ENCODE data around the gene ASPHD2. TPM values are rescaled to one million over a fixed set of nuclear protein-coding genes. Genes with fewer than 3 reads are reported as not detected.

The ASPHD2 gene
- total RNA-seq, 3 donors from 2014 or later: 0.59 to 1.3 (median 0.64) TPM

GRCh38 chr22:26414347-26414746, 14.7 kb upstream of the ASPHD2 start:
- H3K9me3 ChIP-seq: no peaks in the 10 kb centered on the region
- no peaks in the 10 kb centered on the region for H3K36me3 ChIP-seq
- H3K4me3 ChIP-seq: no peak overlapping the region
- intact Hi-C loops (cut with DNase I; ENCODE audit: low total_unique reads): no loop called here
- no peak for DNase-seq (ENCODE audit: low spot score in 2 of 2)
- peaks cover 0 to 18% of the 10 kb centered on the region in 2 donors for H3K27me3 ChIP-seq
- H3K4me1 ChIP-seq: peaks cover 0 to 6% of the 10 kb centered on the region in 2 donors
- H3K27ac ChIP-seq: no peak overlapping the region
- TF ChIP-seq CTCF (IDR thresholded peaks at IDR 0.05) (no peak), POLR2AphosphoS5 (IDR thresholded peaks at IDR 0.05) (no peak), POLR2A (IDR thresholded peaks at IDR 0.05) (no peak)

- H3K27ac ChIP-seq: no peak overlapping the region
- H3K9me3 ChIP-seq: no peaks in the 10 kb centered on the region
- no peaks in the 10 kb centered on the region for H3K36me3 ChIP-seq
- DNase-seq (ENCODE audit: low spot score in 2 of 2): no peak
- H3K27me3 ChIP-seq: peaks cover 0 to 11% of the 10 kb centered on the region in 2 donors
- intact Hi-C loops (cut with DNase I; ENCODE audit: low total_unique reads): no loop called here
- H3K4me3 ChIP-seq: no peak overlapping the region
- peaks cover 0 to 6% of the 10 kb centered on the region in 2 donors for H3K4me1 ChIP-seq
- TF ChIP-seq CTCF (IDR thresholded peaks at IDR 0.05): no peak
- TF ChIP-seq POLR2AphosphoS5 (IDR thresholded peaks at IDR 0.05): no peak
- no peak for TF ChIP-seq POLR2A (IDR thresholded peaks at IDR 0.05)
These were observed 12.8 kb upstream of the ASPHD2 start for GRCh38 chr22:26416256-26416655.

GRCh38 chr22:26416670-26417276, 12.3 kb upstream of the ASPHD2 start:
- Histone ChIP-seq H3K27ac (no peak overlapping the region), H3K36me3 (no peaks in the 10 kb centered on the region), H3K9me3 (no peaks in the 10 kb centered on the region), H3K4me1 (peaks cover 0 to 6% of the 10 kb centered on the region in 2 donors), H3K4me3 (no peak overlapping the region), H3K27me3 (peaks cover 0 to 5% of the 10 kb centered on the region in 2 donors)
- TF ChIP-seq POLR2A (IDR thresholded peaks at IDR 0.05) (no peak), CTCF (IDR thresholded peaks at IDR 0.05) (no peak), POLR2AphosphoS5 (IDR thresholded peaks at IDR 0.05) (peak in 1 of 3 donors; percentile 20)
- intact Hi-C loops (cut with DNase I; ENCODE audit: low total_unique reads): no loop called here
- peak in 1 of 2 donors; percentile 59 for DNase-seq (ENCODE audit: low spot score in 2 of 2)

- no peak for DNase-seq (ENCODE audit: low spot score in 2 of 2)
- H3K27me3 ChIP-seq: no peaks in the 10 kb centered on the region
- H3K36me3 ChIP-seq: no peaks in the 10 kb centered on the region
- no peak for TF ChIP-seq POLR2A (IDR thresholded peaks at IDR 0.05)
- TF ChIP-seq POLR2AphosphoS5 (IDR thresholded peaks at IDR 0.05): no peak
- TF ChIP-seq CTCF (IDR thresholded peaks at IDR 0.05): no peak
- H3K4me1 ChIP-seq: peaks cover 0 to 6% of the 10 kb centered on the region in 2 donors
- no peak overlapping the region for H3K4me3 ChIP-seq
- H3K9me3 ChIP-seq: peaks cover 0 to under 1% of the 10 kb centered on the region in 2 donors
- H3K27ac ChIP-seq: no peak overlapping the region
- intact Hi-C loops (cut with DNase I; ENCODE audit: low total_unique reads): no loop called here
These were observed 11.7 kb upstream of the ASPHD2 start for GRCh38 chr22:26417406-26417805.

- Histone ChIP-seq H3K36me3 (no peaks in the 10 kb centered on the region), H3K27ac (no peak overlapping the region), H3K9me3 (peaks cover 3 to 12% of the 10 kb centered on the region in 2 donors), H3K4me1 (peaks cover 0 to 6% of the 10 kb centered on the region in 2 donors), H3K27me3 (no peaks in the 10 kb centered on the region), H3K4me3 (no peak overlapping the region)
- no peak for DNase-seq (ENCODE audit: low spot score in 2 of 2)
- intact Hi-C loops (cut with DNase I; ENCODE audit: low total_unique reads): no loop called here
- TF ChIP-seq POLR2AphosphoS5 (IDR thresholded peaks at IDR 0.05): no peak
- TF ChIP-seq POLR2A (IDR thresholded peaks at IDR 0.05): no peak
- no peak for TF ChIP-seq CTCF (IDR thresholded peaks at IDR 0.05)
These were observed 10.4 kb upstream of the ASPHD2 start for GRCh38 chr22:26418620-26419019.
